SU-DHL-6 (cell line): ENCODE results near the gene TRIM9.

Source experiments
- CTCF ChIP-seq: fragments of 200-600 bp; sonication (generic); IDR thresholded peaks from one replicate; pipeline ENCODE4 v1.5.1; 2017; ENCODE audit warnings: antibody characterized with exemption, mild to moderate bottlenecking, low read length, moderate library complexity; ENCODE audit not compliant: insufficient read depth, poor library complexity, severe bottlenecking
- EZH2phosphoT487 ChIP-seq: fragments of 200-600 bp; sonication (generic), shearing (Covaris generic); conservative IDR thresholded peaks from 2 replicates; pipeline ENCODE4 v1.6.1; 2018; ENCODE audit warnings: mild to moderate bottlenecking, antibody characterized with exemption, low read length, moderate library complexity, mixed read lengths

- TF ChIP-seq CTCF (no peak), EZH2phosphoT487 (no peak)
Measured at GRCh38 chr14:50936882-50937281, 158.0 kb downstream of the TRIM9 start.
